ENCODE results near the gene ZGLP1.

The ZGLP1 gene

DNA sequence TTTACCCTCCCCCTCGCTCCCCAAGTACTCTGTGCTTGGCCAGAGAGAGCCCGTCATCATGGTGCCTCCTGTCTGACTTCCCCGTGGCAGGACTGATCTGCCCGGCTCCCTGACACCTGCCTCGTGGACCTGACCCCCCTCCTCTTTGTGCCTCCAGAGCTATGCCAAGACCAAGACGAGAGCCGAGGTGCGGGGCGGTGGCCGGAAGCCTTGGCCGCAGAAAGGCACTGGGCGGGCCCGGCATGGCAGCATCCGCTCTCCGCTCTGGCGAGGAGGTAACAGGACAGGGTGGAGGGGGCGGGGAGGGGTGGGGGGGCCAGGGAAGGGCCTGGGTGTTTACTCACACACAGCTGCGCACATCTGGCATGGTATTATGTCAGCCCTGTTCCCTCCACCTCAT, 53.1 kb downstream of the ZGLP1 start:
- intact Hi-C loops (cut with DNase I) = no loop called here
- no peak for DNase-seq

DNA sequence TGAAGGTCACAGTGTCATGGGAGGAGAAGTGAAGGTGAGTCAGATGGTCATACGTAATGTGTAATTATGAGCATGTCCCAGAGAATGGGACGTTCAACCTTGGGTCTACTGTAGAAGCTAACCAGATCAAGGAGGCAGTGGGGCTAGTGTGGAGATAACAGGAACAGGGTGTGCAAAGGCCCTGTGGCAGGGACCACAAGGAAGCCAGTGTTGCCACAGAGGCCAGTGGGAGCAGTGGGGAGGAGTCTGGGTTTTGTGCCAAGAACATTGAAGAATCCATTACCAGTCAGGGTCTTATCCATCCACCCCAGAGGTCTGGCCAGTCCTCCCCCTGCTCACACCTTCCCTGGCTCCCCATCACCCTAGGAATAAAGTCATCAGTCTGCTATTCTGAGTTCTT, 54.3 kb downstream of the ZGLP1 start:
- no peak for DNase-seq
- intact Hi-C loops (cut with DNase I) = no loop called here
